Measurements from ENCODE around the gene CFAP92. TPM values are rescaled to one million over a fixed set of nuclear protein-coding genes. Genes with fewer than 3 reads are reported as not detected.

CFAP92 gene
- total and polyA plus RNA-seq, 11 donors = 0.12 to 1.8 (median 0.36) TPM; not detected in 3

GRCh38 chr3:128945878-128946175 is 48.0 kb downstream of the CFAP92 start:
- WGBS, 4 donors = 62 to 82% (median 76%) methylated on average over 3 of the region's 3 CpGs
- TF ChIP-seq CTCF (IDR thresholded peaks at IDR 0.05) = no peak
- no peak for TF ChIP-seq POLR2A (IDR thresholded peaks at IDR 0.05)
- no peak for DNase-seq
- H3K4me3 ChIP-seq = no peak overlapping the region
- ATAC-seq = no peak
- no peaks in the 10 kb centered on the region for H3K27me3 ChIP-seq
- intact Hi-C loops (cut with DNase I) = no loop called here
- no peaks in the 10 kb centered on the region for H3K4me1 ChIP-seq
- H3K36me3 ChIP-seq = no peaks in the 10 kb centered on the region
- H3K9me3 ChIP-seq = no peaks in the 10 kb centered on the region
- no peak overlapping the region for H3K27ac ChIP-seq

GRCh38 chr3:128945041-128945877 is 48.6 kb downstream of the CFAP92 start:
- no peak for TF ChIP-seq CTCF (IDR thresholded peaks at IDR 0.05)
- TF ChIP-seq POLR2A (IDR thresholded peaks at IDR 0.05) = no peak
- no peak for ATAC-seq
- intact Hi-C loops (cut with DNase I) = no loop called here

GRCh38 chr3:128942161-128942952 is 51.5 kb downstream of the CFAP92 start:
- no peaks in the 10 kb centered on the region for H3K9me3 ChIP-seq
- TF ChIP-seq CTCF (IDR thresholded peaks at IDR 0.05) (no peak), POLR2A (IDR thresholded peaks at IDR 0.05) (no peak)
- WGBS, 4 donors = 83 to 87% (median 85%) methylated on average over 15 of the region's 15 CpGs
- H3K36me3 ChIP-seq = no peaks in the 10 kb centered on the region
- no peaks in the 10 kb centered on the region for H3K27me3 ChIP-seq
- no peak overlapping the region for H3K4me3 ChIP-seq
- H3K27ac ChIP-seq = no peak overlapping the region
- no peaks in the 10 kb centered on the region for H3K4me1 ChIP-seq
- ATAC-seq (no peak), DNase-seq (no peak)
- intact Hi-C loops (cut with DNase I) = no loop called here

More at GRCh38 chr3:128945041-128945877, 48.6 kb downstream of the CFAP92 start:
- no peak for DNase-seq
- WGBS, 4 donors = 88 to 92% (median 90%) methylated on average over 16 to 21 of the region's 21 CpGs
- H3K36me3 ChIP-seq = no peaks in the 10 kb centered on the region
- no peak overlapping the region for H3K27ac ChIP-seq
- H3K27me3 ChIP-seq = no peaks in the 10 kb centered on the region
- H3K9me3 ChIP-seq = no peaks in the 10 kb centered on the region
- H3K4me3 ChIP-seq = no peak overlapping the region
- H3K4me1 ChIP-seq = no peaks in the 10 kb centered on the region

- no peaks in the 10 kb centered on the region for H3K27me3 ChIP-seq
- no peaks in the 10 kb centered on the region for H3K4me1 ChIP-seq
- intact Hi-C loops (cut with DNase I) = no loop called here
- H3K27ac ChIP-seq = no peak overlapping the region
- WGBS, 4 donors = 93 to 100% (median 94%) methylated on average over 1 of the region's 1 CpG
- H3K4me3 ChIP-seq = no peak overlapping the region
- TF ChIP-seq POLR2A (IDR thresholded peaks at IDR 0.05) (no peak), CTCF (IDR thresholded peaks at IDR 0.05) (no peak)
- no peaks in the 10 kb centered on the region for H3K9me3 ChIP-seq
- no peaks in the 10 kb centered on the region for H3K36me3 ChIP-seq
- ATAC-seq (no peak), DNase-seq (no peak)
These were observed 53.6 kb downstream of the CFAP92 start for GRCh38 chr3:128940252-128940651.

Data from heart left ventricle (tissue), 16 donors.